ENCODE results near the gene MAG. TPM values are rescaled to one million over a fixed set of nuclear protein-coding genes. Genes with fewer than 3 reads are reported as not detected.

MAG gene
- total RNA-seq, 1 donor from 2014 or later, result not detected

DNA sequence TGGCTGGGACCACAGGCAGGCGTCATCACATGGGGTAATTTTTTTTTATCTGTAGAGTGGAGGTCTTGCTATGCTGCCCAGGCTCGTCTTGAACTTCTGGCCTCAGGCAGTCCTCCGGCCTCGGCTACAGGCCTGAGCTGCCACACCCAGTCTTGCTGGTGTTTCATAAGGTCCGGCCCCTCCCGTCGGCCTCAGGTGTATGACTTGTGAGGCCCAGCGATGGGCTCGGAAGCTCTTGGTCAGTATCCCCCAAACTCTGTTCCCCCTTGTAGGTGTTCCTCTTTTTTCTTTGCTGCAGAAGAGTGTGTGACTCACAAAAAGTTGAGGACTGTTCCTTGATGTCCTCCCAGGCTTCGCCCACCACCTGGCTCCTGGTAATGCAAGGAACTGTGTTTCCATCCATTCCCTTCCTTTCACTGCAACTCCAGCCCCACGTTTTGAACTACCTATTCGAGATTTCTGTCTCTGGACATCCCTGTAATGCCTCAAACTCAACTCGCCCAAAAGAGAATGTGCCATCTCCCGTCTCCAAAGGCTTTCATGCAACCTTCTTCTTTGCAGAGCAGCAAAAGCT is 18.2 kb upstream of the MAG start:
- peaks cover 9% of the 10 kb centered on the region for H3K4me1 Mint-ChIP-seq
- Histone ChIP-seq H3F3A (ENCODE audit: low read depth) (peaks cover 7% of the 10 kb centered on the region), H2AFZ (replicated peaks) (no peak overlapping the region), H3K4me2 (no peak overlapping the region), H3K4me3 (no peak overlapping the region), H3K79me2 (ENCODE audit: low read depth) (peaks cover 20% of the 10 kb centered on the region), H3K36me3 (peaks cover 5% of the 10 kb centered on the region), H3K27me3 (no peaks in the 10 kb centered on the region), H4K20me1 (ENCODE audit: low read depth) (peaks cover 24% of the 10 kb centered on the region), H3K27ac (no peak overlapping the region), H3K9ac (no peak overlapping the region), H3K9me3 (ENCODE audit: low read depth) (no peaks in the 10 kb centered on the region), H3K4me1 (no peaks in the 10 kb centered on the region)
- DNase-seq (ENCODE audit: low spot score), result no peak
- peaks cover 7% of the 10 kb centered on the region for H3K27me3 Mint-ChIP-seq (ENCODE audit: insufficient read depth, low read depth)
- TF ChIP-seq EZH2 (IDR thresholded peaks at IDR 0.05), result no peak
- no peak for TF ChIP-seq CTCF (IDR thresholded peaks at IDR 0.05)
- TF ChIP-seq EZH2phosphoT487 (IDR thresholded peaks at IDR 0.05), result no peak
- peaks cover 27% of the 10 kb centered on the region for H3K36me3 Mint-ChIP-seq
- no peak overlapping the region for H3K4me3 Mint-ChIP-seq
- H3K27ac Mint-ChIP-seq, result no peak overlapping the region
- H3K9me3 Mint-ChIP-seq, result no peaks in the 10 kb centered on the region

GRCh38 chr19:35274323-35274722 is 17.6 kb upstream of the MAG start:
- Mint-ChIP-seq H3K36me3 (peaks cover 27% of the 10 kb centered on the region), H3K27ac (no peak overlapping the region), H3K4me1 (peaks cover 9% of the 10 kb centered on the region), H3K27me3 (ENCODE audit: insufficient read depth, low read depth) (peaks cover 7% of the 10 kb centered on the region), H3K9me3 (no peaks in the 10 kb centered on the region), H3K4me3 (no peak overlapping the region)
- DNase-seq (ENCODE audit: low spot score), result no peak
- no peak overlapping the region for H2AFZ ChIP-seq (replicated peaks)
- no peak overlapping the region for H3K4me2 ChIP-seq
- no peak overlapping the region for H3K27ac ChIP-seq
- H3K36me3 ChIP-seq, result peaks cover 5% of the 10 kb centered on the region
- H3K9me3 ChIP-seq (ENCODE audit: low read depth), result no peaks in the 10 kb centered on the region
- peaks cover 20% of the 10 kb centered on the region for H3K79me2 ChIP-seq (ENCODE audit: low read depth)
- H3F3A ChIP-seq (ENCODE audit: low read depth), result peaks cover 7% of the 10 kb centered on the region
- peaks cover 24% of the 10 kb centered on the region for H4K20me1 ChIP-seq (ENCODE audit: low read depth)
- no peak overlapping the region for H3K9ac ChIP-seq
- no peak overlapping the region for H3K4me3 ChIP-seq
- TF ChIP-seq CTCF (IDR thresholded peaks at IDR 0.05) (no peak), EZH2phosphoT487 (IDR thresholded peaks at IDR 0.05) (no peak), EZH2 (IDR thresholded peaks at IDR 0.05) (no peak)
- H3K4me1 ChIP-seq, result no peaks in the 10 kb centered on the region
- no peaks in the 10 kb centered on the region for H3K27me3 ChIP-seq

GRCh38 chr19:35276706-35277281 is 15.2 kb upstream of the MAG start:
- Histone ChIP-seq H3K79me2 (ENCODE audit: low read depth) (no peaks in the 10 kb centered on the region), H4K20me1 (ENCODE audit: low read depth) (peaks cover 10% of the 10 kb centered on the region), H3K4me1 (no peaks in the 10 kb centered on the region), H3K9ac (no peak overlapping the region), H3K27ac (no peak overlapping the region), H3K4me2 (no peak overlapping the region), H3K36me3 (no peaks in the 10 kb centered on the region), H3K27me3 (no peaks in the 10 kb centered on the region), H2AFZ (replicated peaks) (no peak overlapping the region), H3F3A (ENCODE audit: low read depth) (no peaks in the 10 kb centered on the region), H3K4me3 (no peak overlapping the region), H3K9me3 (ENCODE audit: low read depth) (no peaks in the 10 kb centered on the region)
- TF ChIP-seq CTCF (IDR thresholded peaks at IDR 0.05) (no peak), EZH2phosphoT487 (IDR thresholded peaks at IDR 0.05) (no peak), EZH2 (IDR thresholded peaks at IDR 0.05) (no peak)
- Mint-ChIP-seq H3K4me3 (no peak overlapping the region), H3K9me3 (no peaks in the 10 kb centered on the region), H3K4me1 (peaks cover 4% of the 10 kb centered on the region), H3K27me3 (ENCODE audit: insufficient read depth, low read depth) (peaks cover 11% of the 10 kb centered on the region), H3K36me3 (peaks cover 25% of the 10 kb centered on the region), H3K27ac (no peak overlapping the region)
- no peak for DNase-seq (ENCODE audit: low spot score)
